Measurements from ENCODE around the gene PCNX4. TPM values are rescaled to one million over a fixed set of nuclear protein-coding genes. Genes with fewer than 3 reads are reported as not detected.

PCNX4 gene
- total RNA-seq, 2 donors from 2014 or later: 49.9 to 136 TPM

DNA sequence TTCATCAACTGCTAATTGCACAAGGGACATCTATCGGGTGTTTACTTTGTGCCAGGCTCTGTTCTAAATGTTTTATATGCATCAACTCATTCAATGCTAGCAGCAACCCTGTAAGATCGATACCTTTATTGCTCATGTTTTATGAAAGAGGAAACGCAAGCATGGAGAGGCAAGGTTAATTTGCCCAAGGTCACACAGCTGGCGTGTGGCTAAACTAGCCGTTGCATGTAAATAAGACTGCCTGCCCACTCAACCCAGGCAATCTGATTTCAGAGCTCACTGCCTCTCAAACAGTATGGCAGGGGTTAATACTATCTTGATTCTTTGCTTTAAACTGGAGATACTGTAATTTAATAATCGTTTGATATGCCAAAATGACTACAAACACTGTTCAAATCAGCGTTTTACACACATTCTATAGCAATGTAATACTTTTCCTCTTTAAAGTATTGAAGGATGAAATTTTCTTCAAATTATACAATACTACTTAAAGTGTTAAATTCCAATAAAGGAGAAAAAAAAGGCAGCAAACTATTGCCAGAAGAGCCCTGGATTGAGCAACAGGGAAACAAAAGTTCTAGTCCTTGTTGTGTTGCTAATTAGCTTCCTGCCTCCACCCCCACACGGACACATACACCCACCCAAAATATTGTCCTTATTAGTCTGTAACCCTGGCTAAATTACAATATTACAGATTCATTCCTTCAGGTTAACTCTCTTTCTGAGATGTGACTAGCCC lies 112.5 kb downstream of the PCNX4 start:
- Histone ChIP-seq H3K9me3 (no peaks in the 10 kb centered on the region), H3K27me3 (replicated peaks; ENCODE audit: insufficient read depth) (no peaks in the 10 kb centered on the region), H3K4me1 (replicated peaks) (no peaks in the 10 kb centered on the region), H3K4me3 (no peak overlapping the region), H3K27ac (no peak overlapping the region), H3K36me3 (no peaks in the 10 kb centered on the region)
- no peak for TF ChIP-seq POLR2AphosphoS5 (IDR thresholded peaks at IDR 0.05)
- no peak for TF ChIP-seq POLR2A (IDR thresholded peaks at IDR 0.05)
- TF ChIP-seq, protein P1, sequence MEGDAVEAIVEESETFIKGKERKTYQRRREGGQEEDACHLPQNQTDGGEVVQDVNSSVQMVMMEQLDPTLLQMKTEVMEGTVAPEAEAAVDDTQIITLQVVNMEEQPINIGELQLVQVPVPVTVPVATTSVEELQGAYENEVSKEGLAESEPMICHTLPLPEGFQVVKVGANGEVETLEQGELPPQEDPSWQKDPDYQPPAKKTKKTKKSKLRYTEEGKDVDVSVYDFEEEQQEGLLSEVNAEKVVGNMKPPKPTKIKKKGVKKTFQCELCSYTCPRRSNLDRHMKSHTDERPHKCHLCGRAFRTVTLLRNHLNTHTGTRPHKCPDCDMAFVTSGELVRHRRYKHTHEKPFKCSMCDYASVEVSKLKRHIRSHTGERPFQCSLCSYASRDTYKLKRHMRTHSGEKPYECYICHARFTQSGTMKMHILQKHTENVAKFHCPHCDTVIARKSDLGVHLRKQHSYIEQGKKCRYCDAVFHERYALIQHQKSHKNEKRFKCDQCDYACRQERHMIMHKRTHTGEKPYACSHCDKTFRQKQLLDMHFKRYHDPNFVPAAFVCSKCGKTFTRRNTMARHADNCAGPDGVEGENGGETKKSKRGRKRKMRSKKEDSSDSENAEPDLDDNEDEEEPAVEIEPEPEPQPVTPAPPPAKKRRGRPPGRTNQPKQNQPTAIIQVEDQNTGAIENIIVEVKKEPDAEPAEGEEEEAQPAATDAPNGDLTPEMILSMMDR (IDR thresholded peaks at IDR 0.05): no peak
- intact Hi-C loops (cut with DNase I): no loop called here
- DNase-seq (ENCODE audit: low spot score): no peak
- 40% methylated on average over 8 of the region's 8 CpGs for WGBS

DNA sequence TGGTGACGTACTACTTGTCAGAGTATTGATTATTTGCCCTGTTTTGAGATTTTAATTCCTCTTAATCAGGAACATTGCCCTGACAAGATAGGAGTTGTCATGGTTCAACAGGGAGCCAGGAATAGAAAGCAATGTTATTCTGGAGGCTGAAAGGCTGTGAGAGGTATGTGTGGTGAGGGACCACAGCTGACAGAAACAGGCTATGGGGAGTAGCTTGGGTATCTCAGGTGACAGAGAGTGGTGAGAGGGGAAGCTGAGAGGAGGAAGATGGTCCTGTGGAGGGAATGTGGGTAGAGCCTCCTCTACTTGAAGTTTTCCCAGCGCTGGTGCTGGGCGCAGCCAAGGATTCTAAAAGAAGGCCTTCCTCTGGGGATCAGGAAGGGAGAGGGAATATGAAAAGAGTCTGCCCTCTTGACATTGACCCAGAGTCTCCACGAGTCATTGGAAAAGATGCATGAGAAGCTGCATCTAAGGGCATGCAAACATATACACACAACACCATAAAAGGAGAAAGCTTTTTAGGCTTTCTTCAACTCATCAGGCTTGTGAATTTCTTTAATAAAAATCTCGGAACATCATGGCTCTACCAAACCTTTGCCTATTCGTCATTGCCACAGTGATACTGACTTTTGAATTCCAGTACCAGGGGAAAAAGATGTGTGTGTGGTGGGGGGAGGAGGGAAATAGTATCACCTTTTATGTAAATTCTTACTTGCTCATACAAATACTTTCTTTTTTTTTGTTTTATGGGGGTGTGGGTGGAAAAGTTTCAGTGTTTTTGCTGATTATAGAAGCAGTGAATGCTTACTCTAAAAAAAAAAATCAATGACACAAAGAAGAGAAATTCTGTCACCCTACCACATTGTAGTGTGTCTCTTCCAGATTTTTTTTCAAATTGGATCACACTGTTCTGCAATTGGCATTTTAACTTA lies 113.4 kb downstream of the PCNX4 start:
- 75% methylated on average over 6 of the region's 6 CpGs for WGBS

DNA sequence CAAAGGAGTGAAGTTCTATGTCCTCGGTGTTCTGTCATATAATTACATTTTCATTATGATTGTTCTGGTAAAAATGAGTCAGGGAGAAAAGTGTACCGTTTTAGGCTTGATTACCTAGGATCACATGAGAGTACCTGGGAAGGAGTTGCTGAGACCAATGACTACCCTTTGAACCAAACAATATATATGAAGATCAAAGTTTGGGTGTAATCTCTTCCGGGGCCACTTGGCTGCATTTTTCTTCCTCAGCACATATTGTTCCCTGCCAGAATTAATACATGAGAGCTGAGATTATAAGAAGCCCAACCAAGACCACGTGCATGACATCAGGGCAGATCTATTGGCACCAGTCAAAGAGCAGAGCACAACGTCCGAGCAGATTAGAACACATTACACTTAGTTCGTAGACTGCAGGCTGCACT lies 114.5 kb downstream of the PCNX4 start:
- Histone ChIP-seq H3K4me3 (no peak overlapping the region), H3K36me3 (no peaks in the 10 kb centered on the region), H3K27ac (no peak overlapping the region), H3K27me3 (replicated peaks; ENCODE audit: insufficient read depth) (no peaks in the 10 kb centered on the region), H3K9me3 (no peaks in the 10 kb centered on the region), H3K4me1 (replicated peaks) (no peaks in the 10 kb centered on the region)
- intact Hi-C loops (cut with DNase I): no loop called here
- TF ChIP-seq POLR2A (IDR thresholded peaks at IDR 0.05) (no peak), POLR2AphosphoS5 (IDR thresholded peaks at IDR 0.05) (no peak)
- TF ChIP-seq, protein P1 (IDR thresholded peaks at IDR 0.05): no peak
- 81% methylated on average over 7 of the region's 7 CpGs for WGBS
- DNase-seq (ENCODE audit: low spot score): no peak

More for the DNA sequence above, 113.4 kb downstream of the PCNX4 start:
- intact Hi-C loops (cut with DNase I): no loop called here
- H3K4me3 ChIP-seq: no peak overlapping the region
- DNase-seq (ENCODE audit: low spot score): no peak
- H3K36me3 ChIP-seq: no peaks in the 10 kb centered on the region
- TF ChIP-seq POLR2A (IDR thresholded peaks at IDR 0.05) (no peak), POLR2AphosphoS5 (IDR thresholded peaks at IDR 0.05) (no peak)
- TF ChIP-seq, protein P1 (IDR thresholded peaks at IDR 0.05): no peak
- H3K27ac ChIP-seq: no peak overlapping the region
- no peaks in the 10 kb centered on the region for H3K4me1 ChIP-seq (replicated peaks)
- no peaks in the 10 kb centered on the region for H3K9me3 ChIP-seq
- no peaks in the 10 kb centered on the region for H3K27me3 ChIP-seq (replicated peaks; ENCODE audit: insufficient read depth)

DNA sequence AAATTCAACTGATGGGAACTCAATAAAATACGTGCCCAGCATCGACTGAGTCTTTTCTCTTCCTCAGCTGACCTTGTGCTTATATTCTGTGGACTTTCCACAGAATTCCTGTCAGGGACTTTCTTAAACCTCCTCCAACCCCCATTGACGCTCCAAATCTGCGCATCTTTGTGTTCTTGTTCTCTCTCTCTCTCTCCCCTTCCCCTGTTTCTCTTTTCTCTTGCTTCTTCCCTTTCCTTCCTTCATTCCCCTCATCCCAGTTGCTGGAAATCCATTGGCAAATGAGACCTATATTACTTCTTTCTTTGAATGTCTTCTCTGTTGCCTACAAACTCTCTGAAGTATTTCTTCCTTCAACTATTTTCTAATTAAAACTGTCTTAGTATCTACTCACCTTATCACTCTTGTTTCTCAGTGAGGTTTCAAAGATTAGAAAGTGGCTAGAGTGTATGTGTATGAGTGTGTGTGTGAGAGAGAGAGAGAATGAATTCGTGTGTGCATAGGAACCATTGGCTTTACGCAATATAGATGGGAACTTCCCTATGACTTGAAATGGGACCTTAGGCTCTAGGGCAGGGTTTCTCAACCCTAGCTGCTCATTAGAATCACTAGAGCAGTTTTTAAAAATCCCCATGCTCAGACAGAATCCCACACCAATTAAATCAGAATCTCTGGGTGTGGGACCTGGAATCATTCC lies 115.3 kb downstream of the PCNX4 start:
- H3K27me3 ChIP-seq (replicated peaks; ENCODE audit: insufficient read depth): no peaks in the 10 kb centered on the region
- no peak overlapping the region for H3K27ac ChIP-seq
- no peak for DNase-seq (ENCODE audit: low spot score)
- no peaks in the 10 kb centered on the region for H3K9me3 ChIP-seq
- no peaks in the 10 kb centered on the region for H3K4me1 ChIP-seq (replicated peaks)
- no peak overlapping the region for H3K4me3 ChIP-seq
- WGBS: 87% methylated on average over 6 of the region's 6 CpGs
- intact Hi-C loops (cut with DNase I): no loop called here
- TF ChIP-seq, protein P1 (IDR thresholded peaks at IDR 0.05): no peak
- no peak for TF ChIP-seq POLR2A (IDR thresholded peaks at IDR 0.05)
- no peak for TF ChIP-seq POLR2AphosphoS5 (IDR thresholded peaks at IDR 0.05)
- no peaks in the 10 kb centered on the region for H3K36me3 ChIP-seq

Data from prostate gland (tissue), 2 donors.